Measurements from ENCODE around the gene TRIM7.

DNA sequence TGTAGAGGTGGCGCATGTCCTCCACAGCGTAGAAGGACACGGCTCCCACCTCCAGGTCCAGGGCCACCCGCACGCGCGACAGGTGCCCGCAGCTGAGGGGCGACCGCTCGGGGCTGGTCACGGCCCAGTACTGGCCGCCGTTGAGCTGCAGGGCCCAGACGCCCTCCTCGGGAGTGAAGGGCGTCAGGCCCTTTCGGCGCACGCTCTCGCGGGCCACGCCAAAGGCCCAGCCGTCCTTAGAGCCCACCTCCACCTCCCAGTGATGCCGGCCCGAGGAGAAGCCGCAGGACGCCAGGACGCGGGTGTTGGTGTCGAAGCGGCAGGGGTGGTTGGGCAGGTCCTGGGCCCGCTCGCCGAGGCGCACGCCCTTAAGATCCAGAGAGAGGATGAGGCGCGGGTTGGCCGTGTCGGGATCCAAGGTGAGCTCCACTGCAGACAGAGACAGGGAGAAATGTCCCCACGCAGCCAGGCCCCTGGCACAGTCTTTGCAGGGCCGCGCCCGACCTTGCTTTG, 9.7 kb downstream of the TRIM7 start:
- TF ChIP-seq, protein P1, sequence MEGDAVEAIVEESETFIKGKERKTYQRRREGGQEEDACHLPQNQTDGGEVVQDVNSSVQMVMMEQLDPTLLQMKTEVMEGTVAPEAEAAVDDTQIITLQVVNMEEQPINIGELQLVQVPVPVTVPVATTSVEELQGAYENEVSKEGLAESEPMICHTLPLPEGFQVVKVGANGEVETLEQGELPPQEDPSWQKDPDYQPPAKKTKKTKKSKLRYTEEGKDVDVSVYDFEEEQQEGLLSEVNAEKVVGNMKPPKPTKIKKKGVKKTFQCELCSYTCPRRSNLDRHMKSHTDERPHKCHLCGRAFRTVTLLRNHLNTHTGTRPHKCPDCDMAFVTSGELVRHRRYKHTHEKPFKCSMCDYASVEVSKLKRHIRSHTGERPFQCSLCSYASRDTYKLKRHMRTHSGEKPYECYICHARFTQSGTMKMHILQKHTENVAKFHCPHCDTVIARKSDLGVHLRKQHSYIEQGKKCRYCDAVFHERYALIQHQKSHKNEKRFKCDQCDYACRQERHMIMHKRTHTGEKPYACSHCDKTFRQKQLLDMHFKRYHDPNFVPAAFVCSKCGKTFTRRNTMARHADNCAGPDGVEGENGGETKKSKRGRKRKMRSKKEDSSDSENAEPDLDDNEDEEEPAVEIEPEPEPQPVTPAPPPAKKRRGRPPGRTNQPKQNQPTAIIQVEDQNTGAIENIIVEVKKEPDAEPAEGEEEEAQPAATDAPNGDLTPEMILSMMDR (IDR thresholded peaks at IDR 0.05) = no peak
- TF ChIP-seq ZFX (IDR thresholded peaks at IDR 0.05; ENCODE audit: borderline replicate concordance) = no peak
